Measurements from ENCODE around the gene OR5K2.

The OR5K2 gene

GRCh38 chr3:98525494-98525893 lies 28.0 kb downstream of the OR5K2 start:
- peak; percentile 38 for DNase-seq

- DNase-seq = no peak
These were observed 31.2 kb downstream of the OR5K2 start for GRCh38 chr3:98528474-98529346.

- DNase-seq = no peak
These were observed 32.5 kb downstream of the OR5K2 start for GRCh38 chr3:98529856-98530459.

GRCh38 chr3:98530676-98531075 lies 33.2 kb downstream of the OR5K2 start:
- no peak for DNase-seq

- peak; percentile 32 for DNase-seq
These were observed 34.3 kb downstream of the OR5K2 start, which contains the start of gene GPR15 for GRCh38 chr3:98531622-98532274. GPR15 (plus strand) TSS chr3:98531978; CDS start chr3:98532034, 56 bp downstream.

- no peak for DNase-seq
These were observed 34.8 kb downstream of the OR5K2 start for GRCh38 chr3:98532275-98532637.

GRCh38 chr3:98532709-98533571 lies 35.5 kb downstream of the OR5K2 start:
- DNase-seq = no peak

GRCh38 chr3:98534168-98534567 lies 36.7 kb downstream of the OR5K2 start:
- no peak for DNase-seq

GRCh38 chr3:98534734-98535133 lies 37.3 kb downstream of the OR5K2 start:
- no peak for DNase-seq

GRCh38 chr3:98536456-98537017 lies 39.1 kb downstream of the OR5K2 start:
- no peak for DNase-seq

- peak; percentile 53 for DNase-seq
These were observed 42.9 kb downstream of the OR5K2 start for GRCh38 chr3:98540346-98540745.

GRCh38 chr3:98541695-98542094 lies 44.2 kb downstream of the OR5K2 start:
- no peak for DNase-seq

- DNase-seq = no peak
These were observed 45.1 kb downstream of the OR5K2 start for GRCh38 chr3:98542623-98543022.

- DNase-seq = no peak
These were observed 48.5 kb downstream of the OR5K2 start for GRCh38 chr3:98545940-98546339.
